NCI-H748 (cell line): Measurements from ENCODE around the gene GOLGB1.
"Not testable (repeated sequence)": the region's sequence is repeated elsewhere in the genome, so short reads cannot be mapped to it uniquely, and the experiment has no call there.

ENCODE experiments used
- DNase-seq: peaks from one replicate; lab custom pipeline; 2025; ENCODE audit not compliant: unreplicated experiment; lab: John Stamatoyannopoulos, UW

Gene GOLGB1

DNA sequence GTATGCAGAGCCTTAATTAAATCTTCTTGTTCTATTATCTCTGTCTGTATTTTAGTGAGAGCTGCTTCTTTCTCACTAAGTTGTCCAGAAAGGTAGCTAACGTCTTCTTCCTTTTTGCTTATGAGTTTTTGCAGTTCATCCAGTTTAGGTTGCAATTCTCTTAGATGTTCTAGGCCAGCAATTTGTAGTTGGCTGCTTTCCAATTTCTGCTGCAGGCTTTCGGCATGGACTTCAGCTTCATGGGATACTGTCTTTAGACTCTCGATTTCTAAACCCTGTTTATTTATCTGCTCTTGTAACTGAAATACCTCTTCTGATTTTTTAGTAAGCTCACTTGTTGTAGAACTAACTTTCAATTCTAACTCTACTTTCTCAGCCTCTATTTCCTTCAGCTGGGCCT lies 53.4 kb downstream of the GOLGB1 start:
- DNase-seq, result no peak

DNA sequence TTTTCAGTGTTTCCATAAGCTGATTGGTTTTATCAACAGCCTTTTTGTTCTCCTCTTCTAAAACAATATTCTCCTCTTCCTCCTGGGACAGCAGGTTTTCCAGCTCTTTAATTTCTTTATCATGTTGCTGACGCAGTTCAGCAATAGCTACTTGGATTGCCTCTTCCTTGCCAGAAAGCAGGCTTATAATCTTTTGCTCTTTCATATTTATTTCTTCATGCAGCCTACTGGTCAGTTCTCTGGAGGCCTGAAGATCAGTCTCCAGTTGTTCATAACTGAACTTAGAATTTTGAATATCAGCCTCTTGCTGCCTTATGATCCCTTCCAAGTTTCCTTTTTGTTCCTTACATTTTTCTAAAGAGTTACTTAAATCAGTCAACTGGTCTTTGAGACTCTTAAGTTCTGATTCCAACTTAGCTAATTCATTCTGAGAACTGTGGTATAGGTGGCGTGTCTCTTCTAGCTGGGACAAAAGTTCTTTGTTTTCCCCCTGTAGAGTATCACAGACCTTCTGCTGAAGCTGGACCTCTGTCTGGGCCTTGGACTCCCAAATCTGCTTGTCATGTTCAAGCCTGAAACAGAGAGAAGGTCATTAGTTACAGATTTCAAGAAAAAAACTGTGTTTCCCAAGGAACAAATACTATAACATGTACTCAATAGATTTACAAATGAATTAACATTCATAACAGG lies 57.4 kb downstream of the GOLGB1 start:
- no peak for DNase-seq

DNA sequence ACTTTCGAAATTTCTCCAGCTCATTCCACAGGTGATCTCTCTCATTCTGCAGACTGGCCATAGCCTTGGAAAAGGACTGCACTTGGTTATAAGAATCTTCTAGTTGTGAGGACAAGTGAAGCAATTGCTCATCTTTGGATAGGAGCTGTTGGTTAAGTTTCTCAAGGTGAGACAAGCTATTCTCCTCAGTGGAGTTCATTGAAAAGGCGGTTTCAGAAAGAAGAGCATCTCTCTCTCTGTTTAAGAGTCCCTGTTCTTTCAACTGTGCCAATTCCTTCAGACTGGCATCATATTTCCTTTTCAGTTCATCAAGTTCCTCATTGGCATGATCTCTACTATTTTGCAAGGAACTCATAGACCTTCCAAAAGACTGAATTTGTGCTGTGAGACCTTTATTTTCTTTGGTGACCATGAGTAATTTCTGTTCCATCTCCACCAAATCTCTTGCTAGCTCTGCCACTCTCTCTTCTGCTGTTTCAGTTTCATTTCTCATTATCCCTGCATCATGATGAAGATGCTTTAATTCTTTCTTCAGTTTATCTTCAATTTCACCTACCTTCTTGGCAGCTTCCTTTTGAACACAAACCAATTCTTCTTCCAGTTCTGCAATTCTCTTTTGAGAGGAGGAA lies 58.6 kb downstream of the GOLGB1 start:
- no peak for DNase-seq

DNA sequence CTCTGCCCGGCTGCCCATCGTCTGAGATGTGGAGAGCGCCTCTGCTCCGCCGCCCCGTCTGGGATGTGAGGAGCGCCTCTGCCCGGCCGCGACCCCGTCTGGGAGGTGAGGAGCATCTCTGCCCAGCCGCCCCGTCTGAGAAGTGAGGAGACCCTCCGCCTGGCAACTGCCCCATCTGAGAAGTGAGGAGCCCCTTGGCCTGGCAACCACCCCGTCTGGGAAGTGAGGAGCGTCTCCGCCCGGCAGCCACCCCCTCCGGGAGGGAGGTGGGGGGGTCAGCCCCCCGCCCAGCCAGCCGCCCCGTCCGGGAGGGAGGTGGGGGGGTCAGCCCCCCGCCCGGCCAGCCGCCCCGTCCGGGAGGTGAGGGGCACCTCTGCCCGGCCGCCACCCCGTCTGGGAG lies 60.8 kb downstream of the GOLGB1 start:
- DNase-seq, result not testable (repeated sequence)

DNA sequence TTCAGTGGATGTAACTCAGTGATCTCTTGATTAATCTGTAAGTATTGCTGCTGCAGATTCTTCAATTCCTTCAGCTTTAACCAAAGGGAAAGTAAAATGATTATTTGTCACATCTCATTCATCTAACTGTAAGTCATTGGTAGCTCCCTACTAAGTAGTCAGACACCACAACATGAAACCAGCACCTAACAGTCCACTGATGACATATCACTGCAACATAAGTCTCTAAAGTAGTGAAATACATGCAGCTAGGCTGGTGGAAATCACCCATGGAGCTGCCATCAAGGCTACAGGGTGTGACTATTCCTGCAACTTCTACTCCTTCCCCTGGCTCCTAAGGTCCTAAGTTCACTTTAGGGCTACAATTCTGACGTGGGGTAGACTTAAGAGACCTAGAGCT lies 67.7 kb downstream of the GOLGB1 start:
- DNase-seq, result no peak

DNA sequence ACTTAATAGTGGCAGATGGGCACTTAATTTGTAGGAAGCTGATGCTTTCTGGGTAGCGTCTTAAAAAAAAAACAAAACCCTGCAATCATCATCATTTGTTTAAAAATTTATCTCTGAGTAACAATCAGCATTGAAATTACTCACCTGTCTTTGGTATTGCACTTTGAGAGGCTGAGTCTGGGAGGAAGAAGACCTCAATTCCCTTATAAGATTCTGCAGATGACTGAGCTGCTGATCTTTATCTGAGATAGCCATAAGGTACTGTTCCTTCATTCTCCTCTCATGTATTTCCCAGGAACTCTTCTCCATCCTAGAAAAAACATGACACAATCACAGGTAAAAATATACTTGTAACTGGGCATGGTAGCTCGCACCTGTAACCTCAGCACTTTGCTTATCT lies 72.4 kb downstream of the GOLGB1 start:
- no peak for DNase-seq

DNA sequence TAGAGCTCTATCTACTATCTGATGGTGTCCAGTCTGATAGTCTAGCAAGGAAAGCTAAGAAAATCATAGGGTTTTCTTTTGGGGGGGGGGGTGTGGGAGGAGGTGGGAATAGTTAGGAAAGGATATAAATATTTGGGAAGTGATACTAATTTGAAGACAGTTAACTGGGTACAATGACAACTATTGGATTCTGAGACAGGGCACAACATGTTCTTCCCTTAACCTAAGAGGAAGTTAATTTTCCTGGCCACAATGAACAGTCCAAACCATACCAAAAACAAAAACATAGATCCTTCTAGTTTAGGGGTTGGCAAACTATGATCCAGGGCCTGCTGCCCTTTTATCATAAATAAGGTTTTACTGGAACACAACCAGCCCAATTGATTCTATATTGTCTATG lies 78.9 kb downstream of the GOLGB1 start:
- no peak for DNase-seq

DNA sequence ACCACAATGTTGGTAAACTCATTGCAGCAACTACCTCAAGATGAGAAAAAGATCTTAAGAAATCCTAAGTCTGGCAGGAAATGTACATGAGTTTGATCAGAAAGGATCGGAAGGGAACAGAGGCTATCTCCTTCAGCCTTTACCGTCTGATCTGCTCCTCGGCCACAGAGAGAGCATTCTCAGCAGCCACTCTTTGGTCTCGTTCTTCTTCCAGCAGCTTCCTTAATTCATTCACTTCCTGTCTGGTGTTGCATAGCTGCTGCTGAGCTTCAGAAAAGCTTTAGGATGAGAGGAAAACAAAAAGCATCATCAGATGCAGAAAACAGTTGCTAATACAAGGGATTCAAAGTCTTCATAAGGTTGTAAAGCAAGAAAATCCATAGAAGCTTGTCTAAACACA lies 82.2 kb downstream of the GOLGB1 start:
- DNase-seq, result no peak

DNA sequence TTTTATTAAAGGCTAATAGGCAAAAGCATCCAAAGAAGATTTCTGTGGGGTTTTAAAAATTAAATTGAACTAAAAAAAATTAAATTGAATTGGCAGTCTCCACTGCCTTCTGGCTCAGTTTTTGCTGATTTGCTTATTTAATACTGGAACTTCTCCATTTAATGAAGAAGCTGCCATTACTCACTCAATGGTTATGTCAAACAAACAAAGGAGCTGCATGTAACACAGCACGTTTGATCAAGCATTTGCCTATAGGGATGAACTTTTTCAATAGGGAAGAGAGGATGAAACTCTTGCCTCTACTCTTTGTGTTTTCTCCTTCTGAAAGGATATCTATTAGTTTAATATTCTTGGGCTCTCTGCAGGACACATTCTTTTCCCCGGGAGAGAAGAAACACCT lies 84.1 kb downstream of the GOLGB1 start:
- no peak for DNase-seq

DNA sequence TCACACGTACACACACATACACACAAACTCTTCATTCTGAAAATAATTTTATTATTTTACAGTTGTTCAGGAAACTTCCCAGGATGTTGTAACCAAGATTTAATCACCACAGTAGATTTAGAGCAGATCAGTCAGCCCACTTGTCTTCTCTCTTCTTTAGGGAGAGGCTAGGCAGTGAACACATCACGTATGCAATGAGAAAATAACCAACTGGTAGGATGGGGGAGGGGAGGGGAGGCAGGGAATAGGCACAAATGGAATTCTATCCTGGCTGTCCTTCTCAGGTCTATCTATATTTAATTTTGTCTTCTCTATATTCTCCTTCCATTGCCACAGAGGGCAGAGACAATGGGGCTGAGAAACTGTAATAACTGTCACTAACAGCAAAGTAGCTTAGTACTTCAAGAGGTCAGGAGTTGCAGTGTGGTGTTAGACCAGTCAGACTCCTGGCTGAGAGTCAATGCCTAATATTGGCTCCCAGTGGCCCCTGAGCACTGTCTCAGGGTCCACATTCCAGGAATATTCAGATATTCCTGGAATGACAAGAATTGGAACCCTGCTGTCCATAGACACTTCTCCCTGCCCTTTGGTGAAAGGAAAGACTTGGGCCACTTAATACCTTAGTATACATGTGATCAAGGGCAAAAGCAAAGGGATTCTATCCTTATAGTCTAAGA lies 86.2 kb downstream of the GOLGB1 start:
- DNase-seq, result no peak

DNA sequence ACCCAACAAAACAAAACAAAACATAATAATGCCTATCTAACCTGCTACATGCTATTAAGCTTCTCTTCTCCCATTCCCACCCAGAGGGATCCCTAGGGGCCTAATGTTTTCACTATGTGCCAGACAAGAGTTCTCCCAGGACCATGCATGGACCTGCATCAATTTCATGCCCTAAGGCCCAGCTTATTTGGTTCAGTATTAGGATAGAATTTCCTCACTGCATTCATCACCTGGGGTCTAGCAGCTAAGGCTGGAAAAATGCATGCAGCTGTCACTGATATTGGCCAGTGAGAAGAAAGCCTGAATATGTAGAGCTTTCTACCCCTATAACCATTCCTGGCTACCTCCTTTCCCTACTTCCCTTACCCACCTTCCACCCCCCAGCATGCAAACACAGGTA lies 86.8 kb downstream of the GOLGB1 start:
- no peak for DNase-seq

DNA sequence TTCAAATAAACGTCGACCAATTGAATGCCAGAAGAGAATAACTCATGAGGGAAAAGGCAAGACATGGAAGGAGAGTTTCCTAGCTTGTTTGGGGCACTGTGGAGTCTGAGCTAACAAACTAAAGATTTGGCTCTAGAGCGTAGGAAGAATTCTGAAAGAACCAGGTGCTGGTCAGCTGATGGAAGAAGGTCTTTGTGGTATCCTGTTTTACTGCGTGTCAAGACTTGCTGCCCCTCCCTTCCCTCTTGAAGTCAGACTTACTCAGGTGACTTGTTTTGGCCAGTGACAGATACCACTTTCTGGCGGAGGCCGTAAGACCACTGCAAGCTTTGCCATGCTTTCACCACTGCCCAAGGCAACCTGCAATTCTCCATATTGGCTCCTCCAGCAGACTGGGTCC lies 88.2 kb downstream of the GOLGB1 start:
- no peak for DNase-seq

DNA sequence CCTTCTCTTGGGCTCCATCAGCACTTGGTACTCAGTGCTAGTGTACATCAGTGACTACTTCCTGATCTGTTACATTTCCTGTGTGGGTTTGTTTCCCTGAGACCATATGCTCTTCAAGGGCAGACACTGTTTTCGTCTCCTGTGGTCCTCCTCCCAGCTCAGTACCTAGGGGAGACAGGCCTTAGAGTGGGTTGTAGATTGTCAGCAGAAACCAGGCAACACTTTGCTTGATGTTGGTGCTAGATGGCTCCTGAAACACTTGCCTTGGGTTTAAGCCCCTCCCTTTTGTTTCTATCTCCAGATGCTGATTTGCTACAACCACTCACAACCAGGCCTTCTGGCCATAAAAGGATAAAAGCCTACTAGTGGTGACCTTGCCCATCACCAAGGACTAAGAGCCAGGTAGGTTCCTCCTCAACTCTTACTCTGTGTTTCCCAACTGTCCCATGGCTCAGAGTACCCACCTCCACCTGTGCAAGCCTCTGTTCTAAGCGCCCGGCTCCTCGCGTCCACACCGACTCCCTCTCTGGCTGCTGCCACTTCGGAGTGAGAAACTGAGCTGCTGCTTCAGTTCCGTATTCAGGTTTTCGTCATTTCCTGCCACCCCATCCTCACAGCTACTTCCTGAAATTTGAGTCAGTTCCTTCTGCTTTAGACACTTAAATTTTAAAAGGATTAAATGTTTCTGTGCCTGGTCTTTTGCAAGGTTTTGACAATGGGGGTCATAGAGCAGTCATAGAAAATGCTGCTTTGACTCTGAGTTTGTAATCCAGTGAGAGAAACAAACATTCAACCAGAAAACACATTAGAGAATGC lies 89.0 kb downstream of the GOLGB1 start, which contains the start of gene HCLS1:
Gene HCLS1, minus strand, starts transcription at position 548 of the 816 bp plus-strand sequence. CDS start 2,556 bp downstream, outside the sequence.
- DNase-seq, result no peak

DNA sequence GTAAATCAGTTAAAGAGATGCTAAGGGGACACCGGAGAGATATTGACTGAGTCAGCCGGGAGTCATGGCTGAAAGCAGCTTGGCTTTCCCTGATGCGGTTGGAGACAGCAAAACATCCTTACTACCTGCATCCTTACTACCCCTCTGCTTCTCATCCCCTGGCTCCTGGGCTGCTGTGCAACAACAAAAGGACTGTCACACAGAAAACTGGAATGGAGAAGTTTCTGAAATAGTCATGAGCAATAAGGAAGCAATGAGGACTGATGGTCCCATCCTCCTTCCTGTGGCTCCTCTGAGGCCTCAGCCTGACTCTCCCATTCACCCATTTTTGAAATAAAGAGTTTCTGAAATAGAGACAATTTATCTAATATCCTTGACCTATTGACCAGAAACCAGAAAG lies 90.0 kb downstream of the GOLGB1 start:
- DNase-seq, result no peak

DNA sequence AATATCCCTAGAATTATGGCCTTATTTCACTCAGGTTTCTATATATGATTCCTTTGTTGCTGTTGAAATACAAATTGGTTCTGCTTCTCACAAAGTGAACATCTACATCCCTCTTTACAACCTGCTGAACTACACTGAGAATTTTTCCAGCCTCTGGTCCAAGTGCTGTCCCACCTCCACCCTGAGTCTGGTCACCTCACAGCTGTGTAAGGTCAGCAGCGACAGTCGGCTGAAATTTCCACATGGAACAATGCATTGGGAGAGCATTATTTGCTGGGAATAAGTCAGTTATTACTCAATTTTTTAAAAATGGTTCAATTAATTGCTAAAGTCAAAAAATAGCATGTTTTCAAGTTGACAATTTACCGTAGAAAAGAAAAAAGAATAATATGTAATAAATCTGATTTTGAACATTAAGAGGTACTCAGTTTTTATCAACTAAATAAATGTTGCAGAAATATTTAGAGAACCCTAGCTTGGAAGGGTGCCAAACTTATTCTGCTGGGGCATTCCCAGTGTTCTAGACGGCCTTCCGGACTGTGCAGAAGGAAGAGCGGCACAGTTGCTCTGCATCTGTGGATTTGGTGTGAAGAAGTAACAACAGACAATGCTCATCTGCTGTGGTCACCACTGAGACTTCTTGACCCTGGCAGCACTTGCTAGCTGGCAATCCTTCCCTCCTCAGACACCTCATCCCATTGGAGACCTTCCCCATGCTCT lies 90.7 kb downstream of the GOLGB1 start:
- no peak for DNase-seq

DNA sequence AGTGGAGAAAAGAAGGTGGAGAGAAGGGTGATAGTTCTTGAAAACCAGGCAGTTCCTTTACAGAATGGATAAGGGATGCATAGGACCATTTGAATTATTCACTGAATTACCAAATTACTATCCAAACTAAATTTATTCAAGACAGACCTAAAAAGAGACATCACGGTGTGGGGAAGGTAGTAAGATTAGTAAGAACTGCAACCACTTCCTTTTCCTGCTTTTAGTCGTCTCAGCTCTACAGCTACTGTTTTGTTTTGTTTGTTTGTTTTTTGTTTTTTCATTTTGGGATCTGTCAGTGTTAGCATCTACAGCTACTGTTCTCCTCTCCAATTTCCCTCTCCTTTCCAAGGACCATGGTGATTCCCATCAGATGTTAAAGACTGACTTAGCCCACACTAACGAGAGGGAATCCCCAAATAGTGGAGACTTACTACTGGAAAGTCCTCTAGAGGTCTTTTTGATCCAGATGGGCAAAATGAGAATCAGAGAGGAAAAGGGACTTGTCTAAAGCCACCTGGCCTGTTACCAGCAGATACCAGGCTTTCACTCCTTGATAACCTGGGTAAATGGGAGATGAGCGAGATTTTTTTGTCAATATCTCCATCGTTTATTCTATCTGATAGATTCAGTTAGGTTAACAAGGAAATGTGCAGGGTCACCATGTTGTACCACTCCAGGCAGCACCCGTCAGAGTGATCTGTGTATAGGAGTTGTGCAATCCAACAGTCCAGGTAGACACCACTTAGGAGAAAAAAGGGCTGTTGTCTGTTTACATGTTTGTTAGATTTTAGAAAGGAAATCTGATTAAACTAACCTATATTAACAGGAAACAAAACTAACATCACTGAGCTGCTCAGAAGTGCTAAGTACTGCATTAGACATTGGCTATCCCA lies 94.8 kb downstream of the GOLGB1 start:
- DNase-seq, result no peak

DNA sequence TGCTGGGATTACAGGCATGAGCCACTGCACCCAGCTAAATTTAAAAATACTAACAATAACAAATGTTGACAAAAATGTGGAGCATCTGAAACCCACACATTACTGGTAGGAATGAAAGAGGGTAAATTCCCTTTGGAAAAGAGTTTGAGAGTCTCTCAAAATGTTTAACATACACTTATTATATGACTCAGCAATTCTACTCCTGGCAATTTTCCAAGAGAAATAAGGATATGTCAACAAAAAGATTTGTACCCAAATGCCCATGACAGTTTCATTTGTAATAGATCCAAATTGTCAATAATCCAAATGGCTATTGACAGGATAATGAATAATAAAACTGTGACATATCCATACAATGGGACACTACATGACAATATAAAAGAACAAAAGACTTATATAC lies 97.9 kb downstream of the GOLGB1 start:
- peak; percentile 74 for DNase-seq

DNA sequence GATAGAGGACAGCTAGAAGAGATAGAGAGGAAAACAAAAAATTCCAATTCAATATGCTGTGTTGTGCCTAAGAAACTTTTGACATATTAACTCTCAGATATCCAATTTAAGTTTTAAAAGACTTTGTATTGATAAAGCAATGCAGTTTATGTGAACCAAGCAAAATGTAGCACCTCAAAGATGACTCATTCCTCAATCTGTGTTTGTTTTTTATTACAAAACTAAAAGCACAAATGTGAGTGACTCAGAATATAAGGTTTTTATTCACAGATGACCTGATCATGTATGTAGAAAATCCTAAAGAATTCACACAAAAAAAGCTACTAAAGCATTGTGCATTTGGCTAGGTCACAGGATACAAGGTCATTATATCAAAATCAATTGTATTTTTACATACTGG lies 99.9 kb downstream of the GOLGB1 start:
- DNase-seq, result no peak

DNA sequence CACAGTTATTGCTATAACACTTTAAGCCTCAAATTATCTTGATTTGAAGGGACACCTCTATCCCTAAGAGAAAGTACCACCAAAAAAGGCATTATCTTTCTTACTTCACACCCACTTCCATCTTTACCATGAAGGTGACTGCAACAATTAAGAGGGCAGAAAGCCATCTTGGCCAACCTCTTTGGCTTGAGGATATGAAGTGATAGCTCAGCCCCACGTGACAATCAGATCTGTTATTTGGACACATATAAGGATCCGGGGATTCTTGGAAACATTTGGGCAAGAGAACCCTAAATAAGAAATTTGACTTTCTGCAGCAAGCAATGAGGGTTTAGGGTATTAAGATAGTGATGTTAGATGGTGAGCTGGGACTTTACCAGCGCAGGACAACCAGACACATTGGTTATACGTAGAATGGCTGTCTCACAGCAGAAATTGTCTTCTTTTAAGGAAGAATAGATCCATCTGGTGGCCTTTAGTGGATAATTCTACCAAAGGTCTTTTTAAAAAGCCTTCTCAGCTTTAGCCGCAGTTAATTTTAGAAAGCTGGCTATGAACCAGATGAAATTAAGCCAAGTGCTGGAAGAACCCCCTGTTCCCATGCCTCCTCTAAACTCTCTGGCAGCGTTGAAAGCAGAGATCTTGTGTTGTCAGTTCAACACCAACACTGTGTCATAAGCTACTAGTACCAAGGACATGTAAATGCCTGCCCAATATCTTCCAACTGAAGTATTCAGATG lies 101.2 kb downstream of the GOLGB1 start:
- DNase-seq, result no peak
